ENCODE data around the gene PLEKHO1.
A peak's percentile ranks its signal among the peaks of the same experiment; 100 is the strongest.
"Not testable (repeated sequence)": the region's sequence is repeated elsewhere in the genome, so short reads cannot be mapped to it uniquely, and the experiment has no call there.

Gene PLEKHO1

GRCh38 chr1:150127868-150128267, 21.8 kb upstream of the PLEKHO1 start:
- H3K4me1 ChIP-seq (ENCODE audit: insufficient read depth, low read length), result peaks cover 5% of the 10 kb centered on the region
- no peak overlapping the region for H3K9ac ChIP-seq (ENCODE audit: low read length)
- H3K27me3 ChIP-seq (ENCODE audit: control insufficient read depth in 1 of 2, insufficient read depth in 2 of 2, low read length in 2 of 2), result no peaks in the 10 kb centered on the region
- H3K9me3 ChIP-seq (ENCODE audit: low read length), result no peaks in the 10 kb centered on the region
- H3K4me3 ChIP-seq (ENCODE audit: low read depth in 1 of 2, low read length in 2 of 2), result no peak overlapping the region
- H3K36me3 ChIP-seq (ENCODE audit: insufficient read depth, low read length), result no peaks in the 10 kb centered on the region
- no peak overlapping the region for H3K27ac ChIP-seq (ENCODE audit: low read depth, low read length)

- Histone ChIP-seq H3K27me3 (ENCODE audit: control insufficient read depth in 1 of 2, insufficient read depth in 2 of 2, low read length in 2 of 2) (no peaks in the 10 kb centered on the region), H3K9me3 (ENCODE audit: low read length) (no peaks in the 10 kb centered on the region), H3K27ac (ENCODE audit: low read depth, low read length) (no peak overlapping the region), H3K36me3 (ENCODE audit: insufficient read depth, low read length) (no peaks in the 10 kb centered on the region), H3K4me3 (ENCODE audit: low read depth in 1 of 2, low read length in 2 of 2) (no peak overlapping the region), H3K9ac (ENCODE audit: low read length) (no peak overlapping the region), H3K4me1 (ENCODE audit: insufficient read depth, low read length) (peaks cover 5% of the 10 kb centered on the region)
Observed at GRCh38 chr1:150132372-150132771, 17.3 kb upstream of the PLEKHO1 start.

- Histone ChIP-seq H3K9ac (ENCODE audit: low read length) (no peak overlapping the region), H3K27me3 (ENCODE audit: control insufficient read depth in 1 of 2, insufficient read depth in 2 of 2, low read length in 2 of 2) (no peaks in the 10 kb centered on the region), H3K4me3 (ENCODE audit: low read depth in 1 of 2, low read length in 2 of 2) (no peak overlapping the region), H3K4me1 (ENCODE audit: insufficient read depth, low read length) (peaks cover 5% of the 10 kb centered on the region), H3K27ac (ENCODE audit: low read depth, low read length) (no peak overlapping the region), H3K9me3 (ENCODE audit: low read length) (no peaks in the 10 kb centered on the region), H3K36me3 (ENCODE audit: insufficient read depth, low read length) (peaks cover 8% of the 10 kb centered on the region)
Observed at GRCh38 chr1:150134537-150134936, 15.2 kb upstream of the PLEKHO1 start.

- not testable (repeated sequence) for H3K4me3 ChIP-seq (ENCODE audit: low read depth in 1 of 2, low read length in 2 of 2); H3K27me3 ChIP-seq (ENCODE audit: control insufficient read depth in 1 of 2, insufficient read depth in 2 of 2, low read length in 2 of 2); H3K9me3 ChIP-seq (ENCODE audit: low read length); H3K4me1 ChIP-seq (ENCODE audit: insufficient read depth, low read length); H3K9ac ChIP-seq (ENCODE audit: low read length); H3K27ac ChIP-seq (ENCODE audit: low read depth, low read length); H3K36me3 ChIP-seq (ENCODE audit: insufficient read depth, low read length)
Observed at GRCh38 chr1:150135400-150135799, 14.3 kb upstream of the PLEKHO1 start.

- peaks cover 8% of the 10 kb centered on the region for H3K36me3 ChIP-seq (ENCODE audit: insufficient read depth, low read length)
- no peak overlapping the region for H3K27ac ChIP-seq (ENCODE audit: low read depth, low read length)
- no peaks in the 10 kb centered on the region for H3K27me3 ChIP-seq (ENCODE audit: control insufficient read depth in 1 of 2, insufficient read depth in 2 of 2, low read length in 2 of 2)
Observed at GRCh38 chr1:150138044-150138443, 11.7 kb upstream of the PLEKHO1 start.

GRCh38 chr1:150141452-150141851, 8.3 kb upstream of the PLEKHO1 start:
- H3K27ac ChIP-seq (ENCODE audit: low read depth, low read length), result no peak overlapping the region
- peaks cover 8% of the 10 kb centered on the region for H3K36me3 ChIP-seq (ENCODE audit: insufficient read depth, low read length)
- no peaks in the 10 kb centered on the region for H3K4me1 ChIP-seq (ENCODE audit: insufficient read depth, low read length)
- H3K4me3 ChIP-seq (ENCODE audit: low read depth in 1 of 2, low read length in 2 of 2), result no peak overlapping the region
- H3K9ac ChIP-seq (ENCODE audit: low read length), result no peak overlapping the region
- H3K27me3 ChIP-seq (ENCODE audit: control insufficient read depth in 1 of 2, insufficient read depth in 2 of 2, low read length in 2 of 2), result no peaks in the 10 kb centered on the region
- no peaks in the 10 kb centered on the region for H3K9me3 ChIP-seq (ENCODE audit: low read length)

More at GRCh38 chr1:150138044-150138443, 11.7 kb upstream of the PLEKHO1 start:
- no peak overlapping the region for H3K9ac ChIP-seq (ENCODE audit: low read length)
- H3K9me3 ChIP-seq (ENCODE audit: low read length), result no peaks in the 10 kb centered on the region
- no peaks in the 10 kb centered on the region for H3K4me1 ChIP-seq (ENCODE audit: insufficient read depth, low read length)
- no peak overlapping the region for H3K4me3 ChIP-seq (ENCODE audit: low read depth in 1 of 2, low read length in 2 of 2)

GRCh38 chr1:150142083-150142482, 7.6 kb upstream of the PLEKHO1 start:
- no peaks in the 10 kb centered on the region for H3K9me3 ChIP-seq (ENCODE audit: low read length)
- no peak overlapping the region for H3K9ac ChIP-seq (ENCODE audit: low read length)
- H3K4me1 ChIP-seq (ENCODE audit: insufficient read depth, low read length), result no peaks in the 10 kb centered on the region
- H3K27me3 ChIP-seq (ENCODE audit: control insufficient read depth in 1 of 2, insufficient read depth in 2 of 2, low read length in 2 of 2), result no peaks in the 10 kb centered on the region
- no peak overlapping the region for H3K27ac ChIP-seq (ENCODE audit: low read depth, low read length)
- H3K4me3 ChIP-seq (ENCODE audit: low read depth in 1 of 2, low read length in 2 of 2), result no peak overlapping the region
- peaks cover 8% of the 10 kb centered on the region for H3K36me3 ChIP-seq (ENCODE audit: insufficient read depth, low read length)

- H3K4me1 ChIP-seq (ENCODE audit: insufficient read depth, low read length), result peaks cover 12% of the 10 kb centered on the region
- no peaks in the 10 kb centered on the region for H3K27me3 ChIP-seq (ENCODE audit: control insufficient read depth in 1 of 2, insufficient read depth in 2 of 2, low read length in 2 of 2)
- H3K36me3 ChIP-seq (ENCODE audit: insufficient read depth, low read length), result no peaks in the 10 kb centered on the region
- H3K27ac ChIP-seq (ENCODE audit: low read depth, low read length), result no peak overlapping the region
- no peaks in the 10 kb centered on the region for H3K9me3 ChIP-seq (ENCODE audit: low read length)
- no peak overlapping the region for H3K4me3 ChIP-seq (ENCODE audit: low read depth in 1 of 2, low read length in 2 of 2)
- no peak overlapping the region for H3K9ac ChIP-seq (ENCODE audit: low read length)
Observed at GRCh38 chr1:150144606-150145005, 5.1 kb upstream of the PLEKHO1 start.

GRCh38 chr1:150146016-150146415, 3.7 kb upstream of the PLEKHO1 start:
- not testable (repeated sequence) for H3K4me3 ChIP-seq (ENCODE audit: low read depth in 1 of 2, low read length in 2 of 2); H3K36me3 ChIP-seq (ENCODE audit: insufficient read depth, low read length); H3K9me3 ChIP-seq (ENCODE audit: low read length); H3K9ac ChIP-seq (ENCODE audit: low read length); H3K27me3 ChIP-seq (ENCODE audit: control insufficient read depth in 1 of 2, insufficient read depth in 2 of 2, low read length in 2 of 2); H3K27ac ChIP-seq (ENCODE audit: low read depth, low read length)
- H3K4me1 ChIP-seq (ENCODE audit: insufficient read depth, low read length), result peaks cover 12% of the 10 kb centered on the region

GRCh38 chr1:150146849-150147542, 2.7 kb upstream of the PLEKHO1 start:
- Histone ChIP-seq H3K27ac (ENCODE audit: low read depth, low read length) (no peak overlapping the region), H3K4me1 (ENCODE audit: insufficient read depth, low read length) (peaks cover 12% of the 10 kb centered on the region), H3K36me3 (ENCODE audit: insufficient read depth, low read length) (peaks cover under 1% of the 10 kb centered on the region), H3K9me3 (ENCODE audit: low read length) (no peaks in the 10 kb centered on the region), H3K9ac (ENCODE audit: low read length) (no peak overlapping the region), H3K4me3 (ENCODE audit: low read depth in 1 of 2, low read length in 2 of 2) (no peak overlapping the region), H3K27me3 (ENCODE audit: control insufficient read depth in 1 of 2, insufficient read depth in 2 of 2, low read length in 2 of 2) (no peaks in the 10 kb centered on the region)

GRCh38 chr1:150148837-150149270, 862 bp upstream of the PLEKHO1 start:
- Histone ChIP-seq H3K4me1 (ENCODE audit: insufficient read depth, low read length) (peaks cover 24% of the 10 kb centered on the region), H3K27ac (ENCODE audit: low read depth, low read length) (peak overlapping the region; percentile 91), H3K27me3 (ENCODE audit: control insufficient read depth in 1 of 2, insufficient read depth in 2 of 2, low read length in 2 of 2) (no peaks in the 10 kb centered on the region), H3K36me3 (ENCODE audit: insufficient read depth, low read length) (peaks cover 14% of the 10 kb centered on the region), H3K4me3 (ENCODE audit: low read depth in 1 of 2, low read length in 2 of 2) (peak overlapping the region; percentile 76 to 83), H3K9ac (ENCODE audit: low read length) (peak overlapping the region; percentile 100), H3K9me3 (ENCODE audit: low read length) (no peaks in the 10 kb centered on the region)

All from muscle layer of colon (tissue), 2 donors.